ENCODE results near the gene FIBIN. TPM values are rescaled to one million over a fixed set of nuclear protein-coding genes. Genes with fewer than 3 reads are reported as not detected.

Gene FIBIN
- polyA plus RNA-seq, 1 donor from 2014 or later: not detected

DNA sequence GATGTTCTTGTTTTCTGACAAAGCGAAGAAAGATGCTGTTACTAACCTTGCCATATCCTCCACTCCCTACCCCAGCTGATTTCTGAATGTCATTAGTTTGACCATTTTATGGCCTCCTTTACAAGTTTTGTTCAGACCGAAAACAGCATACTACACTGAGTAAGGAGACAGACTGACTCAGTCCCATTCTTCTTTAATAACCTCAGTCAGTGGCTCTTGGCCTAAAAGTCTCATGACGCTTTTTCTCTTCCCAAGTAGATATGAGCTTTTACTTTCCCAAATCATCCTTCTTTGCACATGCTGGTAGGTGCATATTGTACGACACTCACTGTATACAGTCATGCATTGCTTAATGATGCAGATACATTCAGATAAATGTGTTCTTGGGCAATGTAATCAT, 8.0 kb upstream of the FIBIN start:
- no peaks in the 10 kb centered on the region for H3K9me2 ChIP-seq (ENCODE audit: insufficient read depth, low read length)
- no peak overlapping the region for H3K27ac ChIP-seq (ENCODE audit: low read length)

DNA sequence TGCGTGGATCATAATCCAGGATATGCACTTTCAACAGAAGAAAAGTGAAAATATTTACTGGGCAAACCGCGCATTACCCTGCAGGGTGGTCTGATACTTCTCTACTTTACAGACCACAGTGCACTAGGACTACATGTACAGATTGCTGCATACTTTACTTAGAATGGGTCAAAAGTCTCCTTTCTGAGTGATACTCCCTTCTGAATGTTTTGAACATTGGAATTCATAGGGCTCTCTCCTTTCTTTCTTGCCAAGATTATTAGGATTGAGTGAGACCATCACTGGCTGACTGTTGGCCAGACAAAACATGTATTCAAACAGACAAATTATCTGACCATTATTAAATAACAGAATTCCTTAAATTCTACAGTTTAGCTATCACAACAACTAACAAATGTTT, 6.6 kb upstream of the FIBIN start:
- Histone ChIP-seq H3K9ac (ENCODE audit: low read length) (no peak overlapping the region), H3K9me3 (ENCODE audit: low read length) (no peaks in the 10 kb centered on the region), H4K20me1 (ENCODE audit: insufficient read depth) (no peaks in the 10 kb centered on the region), H3K27ac (ENCODE audit: low read length) (no peak overlapping the region), H3K9me2 (ENCODE audit: insufficient read depth, low read length) (no peaks in the 10 kb centered on the region), H3K36me3 (ENCODE audit: insufficient read depth, low read length) (no peaks in the 10 kb centered on the region), H3K27me3 (ENCODE audit: insufficient read depth, low read depth, low read length) (no peaks in the 10 kb centered on the region), H2AFZ (ENCODE audit: low read depth, low read length) (no peak overlapping the region), H3K4me2 (ENCODE audit: low read length) (no peak overlapping the region), H3K79me2 (replicated peaks; ENCODE audit: insufficient read depth, low read length) (no peaks in the 10 kb centered on the region), H3K4me3 (ENCODE audit: low read length) (no peak overlapping the region), H3F3A (ENCODE audit: insufficient read depth, low read length, poor library complexity, severe bottlenecking) (no peaks in the 10 kb centered on the region)
- no peak for TF ChIP-seq MXI1 (conservative IDR thresholded peaks at IDR 0.05; ENCODE audit: poor library complexity, severe bottlenecking)
- no peak for TF ChIP-seq POLR2AphosphoS5 (IDR thresholded peaks at IDR 0.05)
- no peak for TF ChIP-seq REST (IDR thresholded peaks at IDR 0.05; ENCODE audit: borderline replicate concordance)
- no peak for TF ChIP-seq TAF1 (IDR thresholded peaks at IDR 0.05; ENCODE audit: low read depth)
- no peak for TF ChIP-seq EP300 (conservative IDR thresholded peaks at IDR 0.05; ENCODE audit: poor library complexity, severe bottlenecking)
- no peak for TF ChIP-seq CTCF (IDR thresholded peaks at IDR 0.05; ENCODE audit: poor library complexity, severe bottlenecking)
- no peak for TF ChIP-seq SMC3 (conservative IDR thresholded peaks at IDR 0.05; ENCODE audit: poor library complexity)

More for the DNA sequence above, 8.0 kb upstream of the FIBIN start:
- TF ChIP-seq REST (IDR thresholded peaks at IDR 0.05; ENCODE audit: borderline replicate concordance) (no peak), SMC3 (conservative IDR thresholded peaks at IDR 0.05; ENCODE audit: poor library complexity) (no peak), CTCF (IDR thresholded peaks at IDR 0.05; ENCODE audit: poor library complexity, severe bottlenecking) (no peak), POLR2AphosphoS5 (IDR thresholded peaks at IDR 0.05) (no peak), TAF1 (IDR thresholded peaks at IDR 0.05; ENCODE audit: low read depth) (no peak), RAD21 (conservative IDR thresholded peaks at IDR 0.05) (no peak), EZH2 (IDR thresholded peaks at IDR 0.05; ENCODE audit: borderline replicate concordance, insufficient read depth, low read length, poor library complexity, severe bottlenecking) (no peak), EP300 (conservative IDR thresholded peaks at IDR 0.05; ENCODE audit: poor library complexity, severe bottlenecking) (no peak), MXI1 (conservative IDR thresholded peaks at IDR 0.05; ENCODE audit: poor library complexity, severe bottlenecking) (no peak)
- Histone ChIP-seq H3K4me3 (ENCODE audit: low read length) (no peak overlapping the region), H3K9ac (ENCODE audit: low read length) (no peak overlapping the region), H3K36me3 (ENCODE audit: insufficient read depth, low read length) (no peaks in the 10 kb centered on the region), H4K20me1 (ENCODE audit: insufficient read depth) (no peaks in the 10 kb centered on the region), H3K79me2 (replicated peaks; ENCODE audit: insufficient read depth, low read length) (no peaks in the 10 kb centered on the region), H2AFZ (ENCODE audit: low read depth, low read length) (no peak overlapping the region), H3F3A (ENCODE audit: insufficient read depth, low read length, poor library complexity, severe bottlenecking) (no peaks in the 10 kb centered on the region), H3K27me3 (ENCODE audit: insufficient read depth, low read depth, low read length) (no peaks in the 10 kb centered on the region), H3K4me2 (ENCODE audit: low read length) (no peak overlapping the region), H3K9me3 (ENCODE audit: low read length) (no peaks in the 10 kb centered on the region)
